Measurements from ENCODE around the gene CUL5.

- TF ChIP-seq CTCF (conservative IDR thresholded peaks at IDR 0.05; ENCODE audit: low read depth, low read length) (no peak), EZH2 (IDR thresholded peaks at IDR 0.05; ENCODE audit: borderline replicate concordance, low read depth, low read length, poor library complexity, severe bottlenecking) (no peak)
Observed at GRCh38 chr11:108131993-108132392, 123.3 kb downstream of the CUL5 start.
